Thoracic aorta (tissue), 2 donors: Measurements from ENCODE around the gene FANCE. TPM values are rescaled to one million over a fixed set of nuclear protein-coding genes. Genes with fewer than 3 reads are reported as not detected.

Experiments
- ATAC-seq: fragments of 150-250 bp; one replicate; pipeline ENCODE4 v1.8.0; 2017; ENCODE audit warnings: low read depth; ENCODE audit not compliant: insufficient number of reproducible peaks, low FRiP score
- DNase-seq: peaks from one replicate; pipeline ENCODE4 v3.0.0-alpha.2; 2020; ENCODE audit warnings: low spot score
- H3K27ac ChIP-seq, 2 donors: fragments of 200-600 bp; sonication (generic); 1 replicate in 1 of 2; 2 replicates in 1 of 2; pipeline ENCODE4 v1.5.1; 2016; ENCODE audit warnings: mild to moderate bottlenecking in 2 of 2, moderate library complexity in 2 of 2
- H3K27me3 ChIP-seq: fragments of 200-600 bp; sonication (generic); replicated peaks from 2 replicates; pipeline ENCODE4 v1.6.0; 2016; ENCODE audit warnings: mild to moderate bottlenecking; ENCODE audit not compliant: insufficient read depth
- H3K36me3 ChIP-seq: fragments of 200-600 bp; sonication (generic); one replicate; pipeline ENCODE4 v1.5.1; 2016
- H3K4me1 ChIP-seq, 2 donors: fragments of 200-600 bp; sonication (generic); 1 replicate in 1 of 2; 2 replicates in 1 of 2; pipeline versions ENCODE4 v1.5.1 to v1.6.0; 2016; ENCODE audit warnings: low read depth in 2 of 2, mild to moderate bottlenecking in 1 of 2; ENCODE audit not compliant: control insufficient read depth in 1 of 2
- H3K4me3 ChIP-seq: fragments of 200-600 bp; sonication (generic); 2 replicates; pipeline ENCODE4 v1.5.1; 2016; ENCODE audit warnings: mild to moderate bottlenecking
- H3K9me3 ChIP-seq: fragments of 200-600 bp; sonication (generic); 2 replicates; pipeline ENCODE4 v1.5.1; 2016
- CTCF ChIP-seq: fragments of 200-600 bp; sonication (generic); IDR thresholded peaks from one replicate; pipeline ENCODE4 v1.5.1; 2019; ENCODE audit warnings: antibody characterized with exemption
- total RNA-seq, 2 donors: library from RNA; depleted of rRNA; stranded (reverse); fragments of >200 nt; gene quantifications; one replicate each; pipeline versions ENCODE4 v1.1.0 to v1.2.3, GENCODE V29; 2016

FANCE gene
- total RNA-seq, 2 donors from 2014 or later = 3.1 to 6.2 TPM

GRCh38 chr6:35496841-35497570 lies 44.9 kb downstream of the FANCE start, which contains the start of gene TEAD3:
Gene TEAD3 (minus strand): TSS chr6:35497079.
- Histone ChIP-seq H3K36me3 (no peaks in the 10 kb centered on the region), H3K9me3 (no peaks in the 10 kb centered on the region), H3K4me3 (peak within 1 kb of the TSS; percentile 95), H3K27ac (peak within 1 kb of the TSS; percentile 99), H3K4me1 (peaks cover 23 to 48% of the 10 kb centered on the region in 2 donors), H3K27me3 (no peaks in the 10 kb centered on the region)
- TF ChIP-seq CTCF = peak; percentile 9
- ATAC-seq (peak; percentile 39), DNase-seq (no peak)

GRCh38 chr6:35497571-35498421 lies 45.7 kb downstream of the FANCE start:
- H3K4me3 ChIP-seq = peak overlapping the region; percentile 95
- no peaks in the 10 kb centered on the region for H3K36me3 ChIP-seq
- peak overlapping the region; percentile 97 to 99 for H3K27ac ChIP-seq
- peaks cover 16 to 40% of the 10 kb centered on the region in 2 donors for H3K4me1 ChIP-seq
- TF ChIP-seq CTCF = no peak
- H3K27me3 ChIP-seq = no peaks in the 10 kb centered on the region
- ATAC-seq (peak; percentile 12), DNase-seq (peak; percentile 61)
- no peaks in the 10 kb centered on the region for H3K9me3 ChIP-seq

- ATAC-seq (no peak), DNase-seq (no peak)
- H3K4me1 ChIP-seq = peaks cover 10 to 32% of the 10 kb centered on the region in 2 donors
- no peaks in the 10 kb centered on the region for H3K36me3 ChIP-seq
- H3K4me3 ChIP-seq = peak overlapping the region; percentile 95
- no peak for TF ChIP-seq CTCF
- H3K27me3 ChIP-seq = no peaks in the 10 kb centered on the region
- H3K9me3 ChIP-seq = no peaks in the 10 kb centered on the region
- H3K27ac ChIP-seq = peak overlapping the region in 1 of 2 donors; percentile 99
These were observed 46.4 kb downstream of the FANCE start for GRCh38 chr6:35498422-35499067.

GRCh38 chr6:35499372-35499771 lies 47.2 kb downstream of the FANCE start:
- ATAC-seq (no peak), DNase-seq (no peak)
- Histone ChIP-seq H3K9me3 (no peaks in the 10 kb centered on the region), H3K27ac (no peak overlapping the region), H3K36me3 (no peaks in the 10 kb centered on the region), H3K4me1 (peaks cover 2 to 24% of the 10 kb centered on the region in 2 donors), H3K4me3 (no peak overlapping the region), H3K27me3 (peaks cover 3% of the 10 kb centered on the region)
- no peak for TF ChIP-seq CTCF

GRCh38 chr6:35500782-35501181 lies 48.6 kb downstream of the FANCE start:
- ATAC-seq = no peak
- Histone ChIP-seq H3K4me3 (no peak overlapping the region), H3K27ac (no peak overlapping the region), H3K27me3 (peaks cover 4% of the 10 kb centered on the region), H3K9me3 (no peaks in the 10 kb centered on the region), H3K4me1 (peaks cover 0 to 11% of the 10 kb centered on the region in 2 donors), H3K36me3 (no peaks in the 10 kb centered on the region)
- TF ChIP-seq CTCF = no peak
- no peak for DNase-seq
